ENCODE results near the gene CCL14. TPM values are rescaled to one million over a fixed set of nuclear protein-coding genes. Genes with fewer than 3 reads are reported as not detected.
A peak's percentile ranks its signal among the peaks of the same experiment; 100 is the strongest.

The CCL14 gene
- total RNA-seq, 1 donor from 2014 or later = not detected

DNA sequence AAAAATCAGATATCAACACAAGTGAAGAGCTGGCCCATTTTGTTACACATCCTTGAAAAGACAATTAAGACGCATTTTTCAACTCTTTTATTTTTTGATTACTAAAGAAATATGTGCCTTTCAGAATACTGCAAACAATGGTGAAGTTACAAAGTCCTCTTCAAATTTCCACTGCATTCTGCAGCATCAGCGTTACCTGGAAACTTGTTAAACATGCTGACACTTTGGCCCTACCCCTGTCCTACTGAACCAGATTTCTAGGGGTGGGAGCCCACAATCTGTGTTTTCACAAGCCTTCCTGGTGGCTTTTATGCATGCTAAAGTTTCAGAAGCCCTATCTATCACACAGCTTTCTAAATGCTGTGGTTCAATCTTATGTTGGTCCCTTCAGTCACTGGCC is 4.5 kb upstream of the CCL14 start:
- DNase-seq (ENCODE audit: low read depth) = no peak

DNA sequence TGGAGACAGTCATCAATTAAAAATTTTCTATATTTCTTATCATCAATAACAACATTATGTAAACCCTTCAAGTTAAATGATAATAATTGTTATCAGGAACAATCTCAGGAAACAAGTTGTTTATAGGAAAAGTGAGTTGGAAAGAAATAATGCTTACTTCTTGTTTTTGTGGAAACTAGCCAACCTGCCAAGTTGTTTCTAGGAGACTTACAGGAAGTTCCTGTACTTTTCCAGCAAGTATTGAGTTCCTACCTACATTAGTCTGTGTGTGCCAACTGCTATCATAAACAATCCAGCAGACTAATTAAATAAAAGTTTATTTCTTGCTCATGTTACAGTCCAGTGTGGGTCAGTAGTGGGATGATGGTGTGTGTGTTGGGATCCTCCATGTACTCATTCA is 1.6 kb upstream of the CCL14 start:
- no peak for DNase-seq (ENCODE audit: low read depth)

DNA sequence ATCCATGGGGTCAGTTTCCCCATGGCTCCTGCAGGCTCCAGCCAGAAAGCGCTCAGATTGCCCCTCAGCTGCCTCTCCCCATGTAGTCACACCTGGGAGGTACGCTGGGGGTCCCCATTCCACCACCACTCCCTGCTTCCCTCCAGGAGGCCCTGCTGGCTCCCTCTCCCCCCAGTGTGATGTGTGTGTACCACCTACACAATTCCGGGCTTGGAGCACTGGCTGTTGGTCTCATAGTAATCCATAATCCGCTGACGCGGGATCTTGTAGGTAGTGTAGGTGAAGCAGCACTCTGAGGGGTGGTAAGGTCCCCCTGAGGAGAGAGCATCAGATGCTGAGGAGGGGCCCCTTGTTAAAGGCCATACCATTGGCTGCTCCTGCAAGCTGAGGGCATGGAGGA is 2.4 kb downstream of the CCL14 start:
- no peak for DNase-seq (ENCODE audit: low read depth)

DNA sequence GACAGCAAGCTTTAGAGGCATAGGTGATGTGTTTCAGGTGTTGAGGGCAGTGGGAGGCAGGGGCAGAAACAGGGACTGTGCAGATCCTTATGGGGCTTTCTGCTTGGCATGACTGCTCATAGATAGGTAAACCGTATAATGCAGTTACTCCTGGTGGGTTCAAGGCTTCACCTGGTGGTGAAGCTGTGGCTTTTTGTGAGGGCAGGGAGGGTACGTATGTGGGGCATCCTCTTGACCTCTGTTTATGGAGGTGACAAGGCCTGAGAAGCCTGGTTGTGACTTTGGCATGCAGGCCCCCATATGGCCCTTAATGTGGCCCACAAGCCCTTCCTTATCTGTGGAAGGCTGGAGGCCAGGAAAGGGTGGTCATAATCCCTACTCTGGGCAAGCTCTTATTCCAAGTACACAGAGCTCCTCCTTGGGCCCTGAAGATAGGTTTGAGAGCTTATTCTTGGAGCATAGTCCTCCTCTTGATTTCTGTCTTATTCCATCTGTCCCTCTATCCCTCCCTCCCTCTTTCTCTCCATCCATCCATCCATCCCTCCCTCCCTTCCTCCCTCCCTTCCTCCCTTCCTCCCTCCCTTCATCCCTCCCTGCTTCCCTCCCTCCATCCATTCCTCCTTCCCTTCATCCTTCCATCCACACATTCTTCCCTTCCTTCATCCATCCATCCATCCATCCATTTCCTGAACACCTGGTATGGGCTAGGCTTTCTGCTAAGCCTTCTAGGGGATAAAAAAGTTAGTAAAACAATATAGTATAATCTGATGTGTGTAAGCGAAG is 3.9 kb downstream of the CCL14 start:
- no peak for DNase-seq (ENCODE audit: low read depth)

DNA sequence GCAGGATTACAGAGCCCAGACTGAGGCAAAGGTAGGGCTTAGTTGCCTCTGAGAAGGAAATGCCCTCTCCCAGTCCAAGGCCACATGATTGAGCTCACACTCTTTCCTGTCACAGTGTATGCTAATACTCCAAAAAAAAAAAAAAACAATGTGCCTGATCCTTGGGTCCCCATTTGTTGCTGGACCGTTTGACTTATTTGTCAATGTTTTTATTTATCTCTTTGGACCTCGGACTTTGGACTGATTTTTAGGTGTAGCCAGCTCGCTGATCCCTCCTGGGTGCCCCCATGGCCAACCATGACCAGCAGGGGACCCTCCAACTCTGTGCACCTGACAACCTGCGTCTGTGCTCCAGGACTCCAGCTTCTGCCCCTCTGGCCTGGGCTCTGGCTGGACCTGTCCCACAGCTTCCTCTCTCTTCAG is 4.6 kb downstream of the CCL14 start:
- no peak for DNase-seq (ENCODE audit: low read depth)

DNA sequence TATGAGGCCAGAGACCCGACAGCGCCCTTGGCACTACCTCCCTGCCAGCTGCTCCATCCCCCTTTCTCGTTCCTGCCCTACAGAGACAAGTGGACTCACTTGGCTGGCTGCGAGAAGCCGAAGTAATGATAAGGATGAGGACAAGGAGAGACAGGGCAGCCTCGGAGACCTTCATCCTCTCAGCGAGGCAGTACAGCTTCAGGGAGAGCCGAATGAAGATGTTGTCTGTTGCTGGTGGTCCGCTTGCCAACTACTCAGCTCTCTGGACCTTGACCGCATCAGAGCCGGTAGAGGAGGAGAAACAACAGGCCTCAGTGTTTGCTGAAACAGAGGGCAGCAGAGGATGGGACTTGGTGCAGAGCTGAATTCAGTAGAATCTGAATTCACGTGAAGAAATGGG is 5.3 kb downstream of the CCL14 start, which contains the start of gene CCL16:
TSS of gene CCL16 (minus strand) at position 252 of the 400 bp plus-strand sequence. CDS start at position 175, 77 bp downstream.
- DNase-seq (ENCODE audit: low read depth) = no peak

DNA sequence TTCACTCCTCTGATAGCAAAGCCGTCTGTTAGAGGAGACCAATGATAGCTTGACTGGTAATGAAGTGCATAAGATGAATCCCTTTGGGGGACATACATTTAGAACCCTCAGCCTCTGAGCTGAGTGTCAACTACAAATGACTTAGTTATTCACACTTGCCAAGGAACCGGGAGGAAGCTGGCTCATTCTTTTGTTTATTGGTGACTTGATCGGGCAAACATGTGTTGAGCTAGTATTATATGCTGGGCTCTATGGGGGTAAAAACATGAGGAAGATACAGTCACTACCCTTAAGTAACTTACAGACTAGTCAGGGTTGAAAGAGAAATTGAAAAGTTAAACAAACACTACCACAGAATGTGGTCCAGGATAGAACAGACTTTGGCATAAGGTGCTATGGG is 8.2 kb downstream of the CCL14 start:
- DNase-seq (ENCODE audit: low read depth) = no peak

DNA sequence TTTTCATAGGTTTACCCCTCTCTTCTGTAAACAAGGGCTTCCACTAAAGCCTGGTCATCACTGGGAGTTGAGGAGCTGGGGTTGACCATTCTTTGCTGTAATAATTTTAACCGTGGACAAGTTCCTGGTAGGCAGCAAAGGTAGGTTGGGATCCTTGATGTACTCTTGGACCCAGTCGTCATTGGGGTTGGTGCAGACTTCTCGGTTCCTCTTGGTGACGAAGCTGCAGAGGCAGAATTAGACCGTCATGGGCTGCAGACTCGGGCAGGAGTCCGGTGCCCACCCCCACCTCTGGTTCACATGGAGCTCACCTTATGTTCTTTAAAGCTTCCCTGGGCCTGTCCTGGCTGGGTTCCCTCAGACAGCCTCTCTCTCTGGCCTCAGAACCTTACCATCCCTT is 9.0 kb downstream of the CCL14 start:
- DNase-seq (ENCODE audit: low read depth) = no peak

DNA sequence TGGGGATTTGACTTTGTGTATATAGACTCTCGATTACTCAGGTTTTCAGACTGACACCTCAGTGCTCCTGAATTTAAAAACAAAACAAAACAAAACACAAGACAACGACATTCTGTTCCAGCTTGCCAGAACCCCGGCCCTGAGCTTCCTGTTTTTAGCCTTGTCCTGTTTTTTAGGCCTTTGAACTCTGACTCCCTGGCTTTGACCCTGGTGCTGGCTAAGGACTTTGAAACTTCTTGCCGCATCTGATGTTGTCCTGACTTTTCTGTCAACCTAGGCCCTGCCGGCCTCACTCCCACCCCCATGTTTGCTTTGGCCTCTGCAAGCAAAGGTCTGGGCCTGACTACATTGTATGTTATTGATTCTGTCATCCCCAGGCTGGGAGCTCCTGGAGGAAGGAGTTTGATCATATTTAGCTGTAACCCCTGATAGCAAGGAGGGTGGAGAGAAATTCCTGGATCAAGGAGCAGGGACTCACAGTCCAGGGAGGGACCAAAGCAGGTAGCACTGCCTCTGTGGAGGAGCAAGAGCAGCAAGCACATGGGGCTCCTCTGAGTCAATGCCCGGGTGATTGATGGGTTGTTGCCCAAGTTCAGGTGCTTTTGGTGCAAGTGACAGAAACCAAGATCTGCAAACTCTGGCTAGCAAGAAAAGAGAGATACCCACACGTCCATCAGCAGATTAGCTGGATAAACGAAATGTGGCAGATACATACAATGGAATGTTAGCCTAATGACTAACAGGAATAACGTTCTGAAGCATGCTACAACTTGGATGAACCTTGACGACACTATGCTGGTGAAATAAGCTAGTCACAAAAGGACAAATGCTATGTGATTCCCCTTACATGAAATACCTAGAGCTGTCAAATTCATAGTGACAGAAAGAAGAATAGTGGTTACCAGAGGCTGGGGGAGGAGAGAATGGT is 12.9 kb downstream of the CCL14 start:
- DNase-seq (ENCODE audit: low read depth) = no peak

DNA sequence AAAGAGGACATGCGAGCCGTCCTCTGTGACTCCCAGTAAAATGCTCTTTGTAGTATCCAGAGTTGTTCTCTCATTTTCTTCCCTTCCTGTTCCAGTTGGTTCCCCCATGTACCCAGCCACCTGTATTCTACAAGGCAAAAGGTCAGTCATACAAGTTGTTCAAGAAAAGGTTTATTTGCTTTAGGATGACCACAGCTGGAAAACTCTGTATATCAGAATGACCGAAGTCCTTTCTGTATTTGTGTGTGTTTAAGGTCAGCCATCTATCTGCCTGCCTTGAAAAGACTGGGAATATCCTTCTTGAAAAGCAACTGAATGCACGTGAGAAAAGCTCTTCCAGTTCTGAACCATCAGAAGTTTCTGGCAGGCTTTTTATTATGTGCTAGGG is 13.6 kb downstream of the CCL14 start:
- no peak for DNase-seq (ENCODE audit: low read depth)

DNA sequence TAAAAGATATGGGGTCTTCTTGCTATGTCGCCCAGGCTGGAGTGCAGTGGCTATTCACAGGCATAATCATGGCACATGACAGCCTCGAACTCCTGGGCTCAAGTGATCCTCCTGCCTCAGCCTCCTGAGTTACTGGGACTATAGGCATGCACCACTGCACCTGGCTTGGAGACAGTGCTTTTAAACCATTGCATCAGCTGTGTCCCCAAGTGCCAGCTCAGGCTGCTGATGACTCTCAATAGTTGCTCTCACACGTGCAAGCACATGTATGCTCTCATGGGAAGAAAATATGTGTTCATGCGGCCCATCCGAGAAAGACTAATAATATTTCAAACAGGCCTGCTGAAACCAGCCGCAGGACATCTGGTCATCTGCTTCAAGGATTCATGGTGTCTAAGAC is 14.0 kb downstream of the CCL14 start:
- no peak for DNase-seq (ENCODE audit: low read depth)

DNA sequence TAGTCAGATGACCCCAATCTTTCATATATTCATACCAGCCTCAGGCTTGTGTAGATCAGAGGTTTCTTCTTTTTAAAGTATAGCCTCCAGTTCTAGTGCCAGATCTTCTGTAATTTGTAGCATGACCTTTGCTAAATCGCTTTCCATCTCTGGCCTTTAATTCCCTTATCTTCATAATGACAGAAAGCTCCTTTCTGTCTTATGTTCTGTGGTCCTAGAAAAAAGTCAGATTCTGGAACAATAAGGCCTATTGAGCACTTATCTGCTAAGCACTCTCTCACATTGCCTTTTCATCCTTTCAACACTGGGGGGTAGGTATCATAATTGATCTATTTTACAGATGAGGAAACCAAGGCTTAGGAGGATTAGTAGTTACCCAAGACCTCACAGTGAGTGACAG is 14.5 kb downstream of the CCL14 start:
- no peak for DNase-seq (ENCODE audit: low read depth)

DNA sequence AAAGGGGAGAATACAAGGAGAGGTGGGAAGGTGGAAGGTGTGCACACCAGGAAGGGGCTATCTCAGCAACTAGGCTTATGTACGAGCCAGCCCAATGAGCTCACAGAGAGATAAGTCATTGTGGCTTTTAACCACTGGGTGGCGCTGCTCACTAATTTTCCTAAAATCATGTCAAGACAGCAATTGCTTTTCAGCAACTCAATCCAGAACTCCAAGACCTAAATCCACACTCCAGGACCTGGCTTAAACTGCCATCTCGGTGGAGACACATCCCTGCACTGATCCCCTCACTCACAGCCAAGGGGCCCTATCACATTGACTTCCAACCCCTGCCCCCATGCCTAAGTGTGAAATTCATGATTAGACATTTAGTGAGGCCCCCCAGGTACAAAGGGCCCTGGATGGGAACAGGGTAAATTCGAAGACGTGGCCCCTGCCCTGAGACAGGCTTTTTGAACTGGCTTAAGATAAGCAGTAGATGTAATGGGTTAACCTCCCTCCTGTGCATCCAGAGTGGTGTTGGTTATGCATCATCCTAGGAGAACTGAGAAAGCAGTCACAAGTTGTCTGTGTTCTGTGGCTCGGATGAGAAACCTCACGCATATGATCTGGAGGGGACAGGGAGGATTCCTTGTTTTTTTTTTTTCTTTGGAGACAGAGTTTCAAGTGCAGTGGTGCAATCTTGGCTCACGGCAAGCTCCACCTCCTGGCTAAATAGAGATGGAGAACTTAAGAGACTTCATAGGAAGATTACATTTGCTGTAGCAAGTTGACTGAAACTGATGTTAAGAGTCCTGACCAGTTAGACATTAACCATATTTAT is 16.8 kb downstream of the CCL14 start:
- peak; percentile 70 for DNase-seq (ENCODE audit: low read depth)

DNA sequence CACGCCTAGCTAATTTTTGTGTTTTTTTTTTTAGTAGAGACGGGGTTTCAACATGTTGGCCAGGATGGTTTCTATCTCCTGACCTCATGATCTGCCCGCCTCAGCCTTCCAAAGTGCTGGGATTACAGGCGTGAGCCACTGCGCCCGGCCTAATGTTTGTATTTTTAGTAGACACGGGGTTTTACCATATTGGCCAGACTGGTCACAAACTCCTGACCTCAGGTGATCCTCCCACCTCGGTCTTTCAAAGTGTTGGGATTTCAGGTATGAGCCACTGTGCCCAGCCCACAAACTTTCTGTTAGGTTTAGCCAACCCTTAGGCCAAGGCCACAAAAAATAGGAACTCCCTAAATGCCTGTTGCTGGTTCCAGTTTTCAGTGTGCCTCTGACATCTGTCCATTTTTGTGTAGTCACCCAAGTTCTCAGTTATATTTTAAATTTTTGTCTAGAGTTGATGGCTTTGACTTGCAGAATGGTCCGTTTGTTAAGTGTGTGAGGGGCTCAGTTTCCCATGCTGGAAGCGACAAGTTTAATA is 17.9 kb downstream of the CCL14 start:
- DNase-seq (ENCODE audit: low read depth) = no peak

DNA sequence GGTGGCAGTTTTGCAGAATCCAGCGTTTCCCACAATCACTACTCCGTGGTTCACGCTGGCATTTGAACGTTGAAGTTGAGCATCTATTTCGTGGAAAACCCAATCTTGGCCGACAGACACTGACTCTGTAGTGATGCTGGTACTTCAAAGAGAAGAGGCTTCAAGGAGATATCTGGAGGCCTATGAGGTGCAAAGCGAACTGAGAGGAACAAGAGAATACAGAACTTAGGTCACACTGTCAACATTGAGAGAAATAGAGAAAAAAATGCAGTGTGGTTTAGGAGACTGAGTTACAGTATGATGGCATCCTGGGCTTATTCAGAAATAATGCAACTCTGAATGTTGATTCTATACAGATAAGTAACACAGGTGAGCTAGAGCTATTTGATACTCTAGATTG is 21.3 kb downstream of the CCL14 start:
- no peak for DNase-seq (ENCODE audit: low read depth)

DNA sequence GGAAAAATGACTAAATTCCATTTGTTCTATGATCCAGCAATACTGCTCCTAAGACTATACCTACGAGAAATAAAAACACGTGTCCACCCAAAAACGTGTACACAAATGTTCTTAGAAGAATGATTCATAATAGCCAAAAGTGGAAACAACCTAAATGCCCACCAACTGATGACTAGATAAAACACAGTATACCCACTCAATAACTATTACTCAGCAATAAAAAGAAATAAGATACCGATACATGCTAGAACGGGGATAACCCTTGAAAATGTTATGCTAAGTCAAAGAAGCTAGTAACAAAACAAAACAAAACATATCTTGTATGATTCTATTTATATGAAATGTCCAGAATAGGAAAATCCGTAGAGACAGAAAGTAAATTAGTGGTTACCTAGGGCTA is 22.9 kb downstream of the CCL14 start:
- no peak for DNase-seq (ENCODE audit: low read depth)

DNA sequence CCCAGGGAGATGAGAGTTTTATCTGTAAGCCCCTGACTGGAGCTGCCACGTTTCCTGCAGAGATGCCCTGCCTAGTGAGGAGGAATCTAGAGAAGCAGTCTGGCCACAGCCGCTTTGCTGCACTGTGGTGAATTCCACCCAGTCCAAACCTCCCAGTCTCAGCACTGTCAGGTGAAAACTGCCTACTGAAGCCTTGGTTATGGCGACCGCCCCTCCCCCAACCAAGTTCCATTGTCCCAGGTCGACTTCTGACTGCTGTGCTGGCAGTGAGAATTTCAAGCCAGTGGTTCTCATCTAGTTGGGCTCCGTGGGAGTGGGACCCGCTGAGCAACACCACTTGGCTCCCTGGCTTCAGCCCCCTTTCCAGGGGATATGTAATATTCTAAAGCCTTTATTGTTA is 32.8 kb downstream of the CCL14 start:
- DNase-seq (ENCODE audit: low read depth) = no peak

DNA sequence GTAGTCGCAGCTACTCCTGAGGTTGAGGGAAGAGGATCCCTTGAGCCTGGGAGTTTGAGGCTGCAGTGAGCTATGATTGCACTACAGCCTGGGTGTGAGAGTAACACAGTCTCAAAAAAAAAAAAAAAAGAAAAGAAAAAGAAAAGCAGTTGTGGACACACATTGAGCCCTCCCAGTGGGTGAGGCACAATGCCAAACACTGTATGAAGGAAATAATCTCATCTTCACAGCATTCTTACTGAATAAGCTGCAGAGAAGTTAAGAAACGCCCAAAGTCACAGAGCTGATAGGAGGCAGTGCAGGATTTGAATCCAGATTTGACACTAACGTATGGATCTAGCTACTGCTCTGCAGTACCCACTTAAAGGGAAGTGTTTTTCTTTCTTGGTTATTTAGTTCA is 37.1 kb downstream of the CCL14 start:
- DNase-seq (ENCODE audit: low read depth) = no peak

DNA sequence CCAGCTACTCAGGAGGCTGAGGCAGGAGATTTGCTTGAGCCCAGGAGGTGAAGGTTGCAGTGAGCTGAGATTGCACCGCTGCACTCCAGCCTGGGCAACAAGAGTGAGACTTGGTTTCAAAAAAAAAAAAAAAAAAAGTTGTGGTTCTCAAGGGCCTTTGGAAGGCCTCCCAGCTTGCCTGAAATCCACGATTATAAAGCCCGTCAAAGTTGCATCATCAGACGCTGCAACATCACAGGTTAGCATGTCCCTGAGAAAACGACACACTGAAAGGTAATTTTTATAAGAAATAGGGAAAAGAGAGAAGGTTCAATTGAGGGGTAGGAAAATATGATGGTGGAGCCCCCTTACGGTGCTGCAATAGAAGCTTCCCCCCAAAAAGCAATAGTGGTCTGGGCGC is 38.4 kb downstream of the CCL14 start:
- no peak for DNase-seq (ENCODE audit: low read depth)

DNA sequence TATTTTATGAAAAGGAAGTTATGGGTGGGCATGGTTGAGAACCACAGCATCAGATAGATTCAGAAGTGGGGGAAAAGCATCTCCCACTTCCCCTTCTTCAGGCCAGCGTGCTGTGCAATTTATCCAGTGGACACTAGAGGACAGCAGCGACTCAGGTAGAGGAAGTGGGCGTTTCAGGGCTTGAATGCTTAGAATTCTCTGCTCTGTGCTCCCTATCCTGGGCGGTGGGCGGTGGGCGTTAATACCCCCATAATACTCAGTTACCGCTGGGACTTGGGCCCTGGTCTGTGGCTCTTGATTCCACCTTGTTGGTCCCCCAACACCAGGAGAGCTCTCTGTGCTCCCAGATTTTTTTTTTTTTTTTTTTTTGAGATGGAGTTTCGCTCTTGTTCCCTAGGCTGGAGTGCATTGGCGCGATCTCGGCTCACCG is 39.4 kb downstream of the CCL14 start:
- DNase-seq (ENCODE audit: low read depth) = peak; percentile 41

DNA sequence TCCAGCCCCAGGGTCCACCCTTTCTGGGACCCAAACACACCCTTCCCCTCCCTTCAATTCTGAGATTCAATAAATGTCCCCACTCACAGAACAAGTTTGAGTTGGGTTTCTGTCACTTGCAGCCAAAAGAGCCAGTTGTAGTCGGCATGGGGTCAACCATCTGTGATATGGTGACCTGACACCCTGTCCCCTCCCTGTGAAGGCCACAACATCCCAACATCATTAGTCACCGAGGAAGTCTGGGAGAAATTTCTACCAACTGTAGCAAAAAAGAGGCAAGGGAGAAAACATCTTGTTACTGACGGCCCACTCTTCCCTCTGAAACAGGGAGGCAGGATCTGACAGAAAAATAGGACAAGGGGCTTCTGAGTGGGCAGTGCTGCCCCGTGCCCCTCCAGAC is 42.4 kb downstream of the CCL14 start:
- DNase-seq (ENCODE audit: low read depth) = no peak

DNA sequence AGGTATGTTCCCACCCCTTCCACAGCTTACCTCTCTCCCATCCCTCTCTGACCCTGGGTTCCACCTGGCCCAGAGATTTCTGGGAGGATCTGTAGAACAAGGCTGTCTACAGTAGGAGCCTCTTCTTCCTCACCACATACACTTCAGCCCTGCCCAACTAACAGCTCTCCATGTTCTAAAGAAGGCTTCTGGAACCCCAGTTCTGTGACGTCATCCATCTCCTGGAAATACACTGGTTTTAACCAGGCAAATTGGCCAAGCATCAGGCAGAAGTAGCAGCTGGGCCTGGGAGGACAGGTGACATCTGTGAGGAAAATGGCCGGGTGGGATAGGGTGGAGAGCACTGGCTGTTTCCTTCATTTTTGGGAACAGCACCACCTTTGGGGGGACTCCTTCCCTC is 43.0 kb downstream of the CCL14 start, which contains the start of gene LYZL6:
TSS of gene LYZL6 (minus strand) at position 177 of the 400 bp plus-strand sequence. CDS start 4,357 bp downstream, outside the sequence.
- no peak for DNase-seq (ENCODE audit: low read depth)
